AG04450 (cell line): ENCODE measurements around the gene ADAM10. TPM values are rescaled to one million over a fixed set of nuclear protein-coding genes. Genes with fewer than 3 reads are reported as not detected.

Source experiments
- CTCF ChIA-PET: fragments of 300-600, 350-600 bp; formaldehyde crosslinking; extraction: SDS; loops from one replicate; lab custom pipeline; 2022; ENCODE audit warnings: antibody characterized with exemption, inconsistent platforms; lab: Charles Lee
- POLR2A ChIA-PET: fragments of 350-600 bp; formaldehyde crosslinking; extraction: SDS; loops from one replicate; lab custom pipeline; 2021; ENCODE audit warnings: antibody characterized with exemption, inconsistent platforms; lab: Yijun Ruan, JAX
- DNase-seq: peaks from one replicate; pipeline ENCODE4 v3.0.0-alpha.2; 2011; ENCODE audit warnings: low read depth, low spot score
- H3K27ac ChIP-seq: one replicate; pipeline ENCODE4 v1.5.1; 2012; ENCODE audit warnings: low read depth, low read length, control low read depth
- H3K27me3 ChIP-seq: one replicate; pipeline ENCODE4 v1.6.0; 2012; ENCODE audit warnings: low read length; ENCODE audit not compliant: control insufficient read depth, insufficient read depth
- H3K4me3 ChIP-seq: 2 replicates; pipeline ENCODE4 v1.5.1; 2011; ENCODE audit warnings: mild to moderate bottlenecking, low read depth, low read length, control low read depth
- H3K9me3 ChIP-seq: 2 replicates; pipeline ENCODE4 v1.5.1; 2012; ENCODE audit warnings: low read length; ENCODE audit not compliant: control insufficient read depth, insufficient read depth
- CTCF ChIP-seq: IDR thresholded peaks from 2 replicates; pipeline ENCODE4 v1.5.1; 2011; ENCODE audit warnings: low read depth, low read length, control low read depth, inconsistent platforms
- polyA plus RNA-seq: library from polyadenylated mRNA; depleted of rRNA; stranded (reverse); fragments of >200 nt; gene quantifications from 2 replicates; pipeline ENCODE4 v1.2.3, GENCODE V29; 2011

ADAM10 gene
- polyA plus RNA-seq, 1 experiment = 220 TPM

DNA sequence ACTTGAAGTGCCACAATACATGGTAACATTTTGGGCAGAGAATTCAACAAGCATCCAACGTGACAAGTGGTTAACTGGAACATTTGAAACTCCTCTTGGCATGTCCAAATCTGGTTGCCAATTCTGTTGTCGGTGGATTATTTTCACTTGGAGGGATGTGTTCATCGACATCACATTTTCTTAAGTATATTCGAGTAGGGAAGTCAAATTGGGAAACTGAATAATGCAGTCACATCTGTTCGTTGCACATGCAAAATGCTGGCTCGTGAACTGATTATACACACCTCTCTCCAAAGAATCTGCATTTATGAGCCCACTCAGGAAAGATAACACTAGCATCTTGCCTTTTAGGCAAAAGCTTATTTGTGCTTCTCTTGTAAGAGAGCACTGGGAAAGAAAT is 178.0 kb downstream of the ADAM10 start:
- H3K9me3 ChIP-seq = no peaks in the 10 kb centered on the region
- no peak for TF ChIP-seq CTCF
- no peak overlapping the region for H3K27ac ChIP-seq
- CTCF ChIA-PET = no interaction called here
- H3K4me3 ChIP-seq = no peak overlapping the region
- H3K27me3 ChIP-seq = no peaks in the 10 kb centered on the region
- no peak for DNase-seq
- POLR2A ChIA-PET = no interaction called here

- Histone ChIP-seq H3K27ac (no peak overlapping the region), H3K9me3 (no peaks in the 10 kb centered on the region), H3K27me3 (no peaks in the 10 kb centered on the region), H3K4me3 (no peak overlapping the region)
- ChIA-PET POLR2A (interaction anchor here (0.6 kb wide), 1 partner anchor 11 kb away, joined by 3 read pairs; no protein-coding TSS in a partner anchor), CTCF (no interaction called here)
- no peak for DNase-seq
- TF ChIP-seq CTCF = no peak
These were observed 180.1 kb downstream of the ADAM10 start for GRCh38 chr15:58569455-58569854.

DNA sequence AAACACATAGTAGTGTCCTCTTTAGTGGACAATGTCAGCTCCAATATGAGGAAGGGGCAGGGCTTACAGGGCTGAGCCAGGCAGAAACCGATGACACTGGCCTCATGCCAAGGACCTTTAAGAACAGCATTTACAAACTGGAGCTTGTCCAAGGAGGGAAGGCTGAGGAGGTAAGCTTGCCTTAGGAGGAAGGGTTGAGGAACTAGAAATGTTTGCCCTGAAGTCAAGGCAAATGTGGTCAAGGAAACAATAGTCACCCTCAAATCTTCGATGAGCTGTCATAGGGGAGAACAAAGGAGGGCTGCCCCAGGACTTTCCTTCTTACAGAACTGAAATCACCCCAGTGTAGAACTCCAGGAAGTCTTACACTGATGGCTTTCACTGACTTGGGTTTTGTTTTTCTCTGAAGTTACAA is 181.3 kb downstream of the ADAM10 start:
- ChIA-PET CTCF (no interaction called here), POLR2A (no interaction called here)

GRCh38 chr15:58566029-58566428 is 183.5 kb downstream of the ADAM10 start:
- Histone ChIP-seq H3K4me3 (no peak overlapping the region), H3K27ac (no peak overlapping the region), H3K27me3 (peaks cover 6% of the 10 kb centered on the region), H3K9me3 (no peaks in the 10 kb centered on the region)
- no peak for TF ChIP-seq CTCF
- POLR2A ChIA-PET = no interaction called here
- DNase-seq = no peak
- CTCF ChIA-PET = no interaction called here

More for the DNA sequence above, 181.3 kb downstream of the ADAM10 start:
- Histone ChIP-seq H3K4me3 (no peak overlapping the region), H3K9me3 (no peaks in the 10 kb centered on the region), H3K27ac (no peak overlapping the region), H3K27me3 (no peaks in the 10 kb centered on the region)
- DNase-seq = no peak
- no peak for TF ChIP-seq CTCF

- H3K4me3 ChIP-seq = no peak overlapping the region
- H3K9me3 ChIP-seq = no peaks in the 10 kb centered on the region
- DNase-seq = no peak
- no peak overlapping the region for H3K27ac ChIP-seq
- TF ChIP-seq CTCF = no peak
- POLR2A ChIA-PET = no interaction called here
- peaks cover 6% of the 10 kb centered on the region for H3K27me3 ChIP-seq
- CTCF ChIA-PET = no interaction called here
These were observed 183.9 kb downstream of the ADAM10 start for GRCh38 chr15:58565619-58566018.
